Fibroblast of pulmonary artery (primary cell): ENCODE measurements around the gene ERCC6L.
"Not testable (repeated sequence)": the region's sequence is repeated elsewhere in the genome, so short reads cannot be mapped to it uniquely, and the experiment has no call there.

Experiments used
- DNase-seq: peaks from one replicate; pipeline ENCODE4 v3.0.0-alpha.2; 2010; ENCODE audit warnings: low read depth
- H3K4me3 ChIP-seq: replicated peaks from 2 replicates; pipeline ENCODE4 v1.5.1; 2011; ENCODE audit warnings: low read depth, mild to moderate bottlenecking, control low read depth, low read length, moderate library complexity
- TF ChIP-seq, protein P1 (sequence below): IDR thresholded peaks from 2 replicates; pipeline ENCODE4 v1.5.1; 2011; ENCODE audit warnings: mild to moderate bottlenecking, control low read depth, low read length, inconsistent platforms; ENCODE audit errors: missing control alignments

Gene ERCC6L

DNA sequence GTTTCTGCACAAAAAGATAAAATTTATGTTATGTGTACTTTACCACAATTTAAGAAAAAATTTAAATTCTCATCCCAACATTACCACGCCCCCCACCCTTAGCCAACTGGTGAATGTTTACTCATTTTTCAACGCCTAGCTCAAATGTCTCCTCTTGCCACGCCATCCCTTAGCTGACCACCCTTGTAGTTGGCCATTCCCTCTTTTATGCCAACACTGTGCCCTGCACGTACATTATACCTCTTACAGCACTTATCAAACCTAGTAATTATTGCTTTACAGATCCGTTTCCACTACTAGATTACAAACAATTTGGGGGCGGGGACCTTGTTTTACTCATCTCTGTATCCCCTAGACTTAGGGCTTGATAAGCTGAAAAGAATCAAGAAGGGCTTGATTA lies 644 bp downstream of the ERCC6L start:
- TF ChIP-seq, protein P1, sequence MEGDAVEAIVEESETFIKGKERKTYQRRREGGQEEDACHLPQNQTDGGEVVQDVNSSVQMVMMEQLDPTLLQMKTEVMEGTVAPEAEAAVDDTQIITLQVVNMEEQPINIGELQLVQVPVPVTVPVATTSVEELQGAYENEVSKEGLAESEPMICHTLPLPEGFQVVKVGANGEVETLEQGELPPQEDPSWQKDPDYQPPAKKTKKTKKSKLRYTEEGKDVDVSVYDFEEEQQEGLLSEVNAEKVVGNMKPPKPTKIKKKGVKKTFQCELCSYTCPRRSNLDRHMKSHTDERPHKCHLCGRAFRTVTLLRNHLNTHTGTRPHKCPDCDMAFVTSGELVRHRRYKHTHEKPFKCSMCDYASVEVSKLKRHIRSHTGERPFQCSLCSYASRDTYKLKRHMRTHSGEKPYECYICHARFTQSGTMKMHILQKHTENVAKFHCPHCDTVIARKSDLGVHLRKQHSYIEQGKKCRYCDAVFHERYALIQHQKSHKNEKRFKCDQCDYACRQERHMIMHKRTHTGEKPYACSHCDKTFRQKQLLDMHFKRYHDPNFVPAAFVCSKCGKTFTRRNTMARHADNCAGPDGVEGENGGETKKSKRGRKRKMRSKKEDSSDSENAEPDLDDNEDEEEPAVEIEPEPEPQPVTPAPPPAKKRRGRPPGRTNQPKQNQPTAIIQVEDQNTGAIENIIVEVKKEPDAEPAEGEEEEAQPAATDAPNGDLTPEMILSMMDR = no peak
- no peak for DNase-seq
- H3K4me3 ChIP-seq = peak overlapping the region; percentile 51

DNA sequence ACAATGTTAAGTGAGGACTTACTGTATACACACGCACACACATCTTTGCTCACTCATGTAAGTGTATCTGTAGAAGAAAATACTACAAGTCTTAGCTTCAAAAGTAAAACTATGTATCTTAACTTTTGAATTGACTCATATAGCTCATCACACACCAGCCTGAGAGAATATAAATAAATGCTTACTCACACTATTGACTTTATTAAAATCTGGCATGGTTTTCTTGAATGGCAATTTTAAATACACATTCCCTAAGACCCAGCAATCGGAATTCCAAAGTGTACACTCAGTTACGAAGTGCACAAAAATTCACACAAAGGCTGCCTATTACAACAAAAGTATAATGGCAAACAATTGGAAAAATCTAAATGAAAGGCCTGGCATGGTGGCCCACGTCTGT lies 2.0 kb downstream of the ERCC6L start:
- DNase-seq = no peak

DNA sequence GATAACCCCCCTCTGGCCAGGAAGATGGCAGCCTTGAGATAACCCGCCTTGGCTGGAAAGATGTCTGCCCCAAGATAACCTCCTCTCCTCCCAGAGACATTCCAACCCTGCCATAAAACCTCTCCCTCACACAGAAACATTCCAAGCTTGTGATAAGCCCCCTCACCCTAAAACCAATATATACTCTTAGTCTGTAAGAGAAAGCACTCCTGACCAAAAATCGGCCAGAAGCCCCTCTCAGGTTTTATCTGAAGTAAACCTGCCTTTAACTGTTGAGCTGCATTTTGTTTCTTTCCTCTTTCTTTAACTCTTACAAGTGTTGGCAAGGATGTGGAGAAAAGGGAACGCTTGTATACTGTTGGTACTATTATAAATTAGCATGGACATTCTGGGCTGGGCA lies 8.5 kb downstream of the ERCC6L start:
- TF ChIP-seq, protein P1 = no peak
- H3K4me3 ChIP-seq = no peak overlapping the region
- DNase-seq = no peak

More for the DNA sequence above, 2.0 kb downstream of the ERCC6L start:
- TF ChIP-seq, protein P1 = no peak
- no peak overlapping the region for H3K4me3 ChIP-seq

DNA sequence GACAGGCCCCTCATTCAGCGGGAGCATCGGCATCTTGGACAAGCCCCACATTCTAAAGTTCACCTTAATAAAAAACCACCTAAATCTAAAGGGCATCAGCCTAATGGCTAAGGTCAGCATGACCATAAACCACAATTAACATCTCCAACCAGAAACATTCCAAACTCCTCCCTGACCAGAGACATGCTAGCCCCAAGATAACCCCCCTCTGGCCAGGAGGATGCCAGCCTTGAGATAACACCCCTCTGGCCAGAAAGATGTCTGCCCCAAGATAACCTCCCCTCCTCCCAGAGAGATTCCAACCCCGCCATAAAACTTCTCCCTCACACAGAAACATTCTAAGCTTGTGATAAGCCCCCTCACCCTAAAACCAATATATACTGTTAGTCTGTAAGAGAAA lies 18.5 kb downstream of the ERCC6L start:
- H3K4me3 ChIP-seq, DNase-seq: not testable (repeated sequence)

DNA sequence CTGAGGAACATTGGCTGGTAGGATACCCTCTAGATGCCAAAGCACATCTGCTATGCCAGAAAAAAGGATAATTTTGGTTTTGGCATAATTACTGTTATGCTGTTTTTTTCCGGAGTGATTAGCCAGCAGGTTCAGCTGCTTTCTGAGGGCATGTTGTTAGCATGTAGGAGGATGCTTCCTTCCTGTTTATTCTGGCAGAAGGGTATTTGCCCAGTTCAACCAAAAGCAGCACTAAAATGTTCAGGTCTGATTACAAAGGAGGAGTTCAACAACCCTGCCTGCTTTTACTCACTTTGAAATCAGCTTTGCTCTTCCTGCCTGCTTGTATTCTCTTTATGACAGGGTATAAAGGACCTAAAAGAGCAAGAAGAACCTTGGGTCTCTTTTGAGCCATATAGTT lies 21.9 kb downstream of the ERCC6L start:
- H3K4me3 ChIP-seq = no peak overlapping the region
- no peak for DNase-seq
- TF ChIP-seq, protein P1 = no peak

DNA sequence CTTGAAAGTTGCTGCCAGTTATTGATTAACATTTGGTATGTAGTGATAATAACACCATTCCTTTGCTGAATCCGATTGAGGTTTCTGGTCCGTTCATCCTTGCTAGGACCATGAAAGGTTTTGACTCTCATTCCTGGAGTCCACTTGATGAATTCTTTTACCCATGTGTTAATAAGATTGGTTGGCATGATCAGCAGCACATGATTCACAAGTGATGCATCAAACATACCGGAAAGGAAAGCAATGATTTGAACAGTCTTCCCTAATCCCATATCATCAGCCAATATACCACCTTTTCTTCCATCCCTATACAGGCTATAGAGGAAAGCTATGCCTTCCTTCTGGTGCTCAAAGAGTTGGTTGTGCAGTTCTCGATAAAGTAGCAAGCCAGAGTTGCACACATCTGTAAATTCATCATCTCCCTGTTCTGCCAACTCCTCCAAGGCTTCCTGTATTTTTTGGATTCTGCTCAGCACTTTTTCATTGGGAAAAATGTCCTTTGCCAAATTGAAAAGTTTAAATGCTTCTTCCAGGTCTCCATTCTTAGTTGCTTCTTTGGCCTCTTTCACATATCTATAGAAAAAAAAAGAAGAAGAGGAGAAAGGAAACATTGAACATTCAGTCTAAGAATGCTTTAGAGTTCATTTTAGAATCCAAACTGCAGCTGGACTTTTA lies 30.6 kb downstream of the ERCC6L start:
- DNase-seq = no peak
- TF ChIP-seq, protein P1 = no peak
- no peak overlapping the region for H3K4me3 ChIP-seq

DNA sequence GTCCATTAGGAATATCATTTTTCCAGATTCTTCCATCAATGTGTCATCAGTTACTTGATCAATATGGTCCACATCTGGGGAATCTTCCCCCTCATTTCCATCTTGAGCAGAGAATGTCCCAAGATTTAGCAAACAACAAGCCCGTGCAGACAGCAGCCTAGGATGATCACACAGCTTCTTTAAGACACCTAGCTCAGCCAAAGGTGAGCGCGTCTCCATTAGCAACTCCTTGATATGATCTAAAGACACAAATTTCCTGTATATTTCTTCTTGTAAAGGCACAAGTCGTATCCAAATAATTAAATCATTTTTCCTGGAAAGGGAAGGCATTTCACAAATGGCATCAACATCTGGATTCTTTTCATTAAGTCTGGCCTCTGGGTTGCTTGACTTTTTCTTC lies 31.5 kb downstream of the ERCC6L start:
- no peak for DNase-seq
- H3K4me3 ChIP-seq = no peak overlapping the region
- TF ChIP-seq, protein P1 = no peak
